Activated CD8-positive, alpha-beta T cell treated with anti-CD3 and anti-CD28 coated beads, Interleukin-2, amount 10 ng/mL, durations not matched to agents 7 days and 5 days (primary cell): ENCODE measurements around the gene GPC6. TPM values are rescaled to one million over a fixed set of nuclear protein-coding genes. Genes with fewer than 3 reads are reported as not detected.

ENCODE experiments used
- ATAC-seq: fragments of 150-1000 bp; cut with Tn5 transposase; one replicate; pipeline ENCODE4 v1.10.0; 2021; ENCODE audit warnings: moderate library complexity
- CTCF ChIA-PET: fragments of 350-600 bp; sonication (Branson Sonifier 250); formaldehyde crosslinking; loops from one replicate; lab custom pipeline; 2021; ENCODE audit warnings: antibody characterized with exemption; lab: Charles Lee
- POLR2A ChIA-PET: fragments of 350-600 bp; sonication (Branson Sonifier 250); formaldehyde crosslinking; loops from one replicate; lab custom pipeline; 2021; ENCODE audit warnings: antibody characterized with exemption; lab: Charles Lee
- DNase-seq: peaks from one replicate; pipeline ENCODE4 v3.0.0-alpha.2; 2020
- H3K27ac Mint-ChIP-seq: one replicate; pipeline ENCODE4 v1.8.0; 2021; ENCODE audit warnings: mild to moderate bottlenecking, mixed read lengths
- H3K27me3 Mint-ChIP-seq: one replicate; pipeline ENCODE4 v1.8.0; 2021; ENCODE audit warnings: low read depth, mixed read lengths
- H3K36me3 Mint-ChIP-seq: one replicate; pipeline ENCODE4 v1.8.0; 2021; ENCODE audit warnings: low read depth, mixed read lengths
- H3K4me1 Mint-ChIP-seq: one replicate; pipeline ENCODE4 v1.8.0; 2021; ENCODE audit warnings: low read depth, mixed read lengths
- H3K4me3 Mint-ChIP-seq: one replicate; pipeline ENCODE4 v1.8.0; 2021; ENCODE audit warnings: mild to moderate bottlenecking, mixed read lengths
- H3K9me3 Mint-ChIP-seq: one replicate; pipeline ENCODE4 v1.8.0; 2022; ENCODE audit warnings: mixed read lengths; ENCODE audit not compliant: insufficient read depth
- total RNA-seq, 2 experiments: library from RNA; stranded (reverse); gene quantifications; one replicate each; pipeline ENCODE4 v1.2.3, GENCODE V29; 2021

Gene GPC6
- total RNA-seq, 2 experiments from 2014 or later = not detected

- H3K9me3 Mint-ChIP-seq = no peaks in the 10 kb centered on the region
- H3K4me1 Mint-ChIP-seq = peaks cover 5% of the 10 kb centered on the region
- no peak overlapping the region for H3K27ac Mint-ChIP-seq
- POLR2A ChIA-PET = no interaction called here
- ATAC-seq (no peak), DNase-seq (no peak)
- CTCF ChIA-PET = no interaction called here
- no peaks in the 10 kb centered on the region for H3K36me3 Mint-ChIP-seq
- no peak overlapping the region for H3K4me3 Mint-ChIP-seq
- no peaks in the 10 kb centered on the region for H3K27me3 Mint-ChIP-seq
Observed at GRCh38 chr13:94129490-94129894, 902.9 kb downstream of the GPC6 start.

- no peak overlapping the region for H3K4me3 Mint-ChIP-seq
- ATAC-seq (no peak), DNase-seq (no peak)
- no peaks in the 10 kb centered on the region for H3K9me3 Mint-ChIP-seq
- H3K4me1 Mint-ChIP-seq = no peaks in the 10 kb centered on the region
- ChIA-PET POLR2A (no interaction called here), CTCF (interaction anchor here (1.1 kb wide), 1 partner anchor 479 kb away, joined by 3 read pairs; no protein-coding TSS in a partner anchor)
- no peak overlapping the region for H3K27ac Mint-ChIP-seq
- no peaks in the 10 kb centered on the region for H3K27me3 Mint-ChIP-seq
- H3K36me3 Mint-ChIP-seq = no peaks in the 10 kb centered on the region
Observed at GRCh38 chr13:94138831-94139230, 912.2 kb downstream of the GPC6 start.

- POLR2A ChIA-PET = no interaction called here
- Mint-ChIP-seq H3K36me3 (no peaks in the 10 kb centered on the region), H3K9me3 (no peaks in the 10 kb centered on the region), H3K4me3 (no peak overlapping the region), H3K27me3 (no peaks in the 10 kb centered on the region), H3K4me1 (no peaks in the 10 kb centered on the region), H3K27ac (no peak overlapping the region)
- CTCF ChIA-PET = interaction anchor here (1.1 kb wide), 1 partner anchor 478 kb away, joined by 3 read pairs; no protein-coding TSS in a partner anchor
- DNase-seq = no peak
- ATAC-seq = no peak
Observed at GRCh38 chr13:94139393-94139995, 912.9 kb downstream of the GPC6 start.

- ATAC-seq (no peak), DNase-seq (no peak)
- no peak overlapping the region for H3K4me3 Mint-ChIP-seq
- ChIA-PET POLR2A (no interaction called here), CTCF (interaction anchor here (1.1 kb wide), 1 partner anchor 478 kb away, joined by 3 read pairs; no protein-coding TSS in a partner anchor)
- H3K27ac Mint-ChIP-seq = no peak overlapping the region
- no peaks in the 10 kb centered on the region for H3K4me1 Mint-ChIP-seq
- no peaks in the 10 kb centered on the region for H3K27me3 Mint-ChIP-seq
- H3K9me3 Mint-ChIP-seq = no peaks in the 10 kb centered on the region
- H3K36me3 Mint-ChIP-seq = no peaks in the 10 kb centered on the region
Observed at GRCh38 chr13:94140027-94140426, 913.4 kb downstream of the GPC6 start.

GRCh38 chr13:94140511-94140910 is 913.9 kb downstream of the GPC6 start:
- DNase-seq (no peak), ATAC-seq (no peak)
- no peak overlapping the region for H3K27ac Mint-ChIP-seq
- H3K27me3 Mint-ChIP-seq = no peaks in the 10 kb centered on the region
- ChIA-PET POLR2A (no interaction called here), CTCF (no interaction called here)
- H3K4me1 Mint-ChIP-seq = no peaks in the 10 kb centered on the region
- no peak overlapping the region for H3K4me3 Mint-ChIP-seq
- H3K9me3 Mint-ChIP-seq = no peaks in the 10 kb centered on the region
- no peaks in the 10 kb centered on the region for H3K36me3 Mint-ChIP-seq

- ChIA-PET CTCF (no interaction called here), POLR2A (no interaction called here)
- H3K4me1 Mint-ChIP-seq = no peaks in the 10 kb centered on the region
- H3K27ac Mint-ChIP-seq = no peak overlapping the region
- ATAC-seq = no peak
- no peaks in the 10 kb centered on the region for H3K9me3 Mint-ChIP-seq
- H3K4me3 Mint-ChIP-seq = no peak overlapping the region
- H3K27me3 Mint-ChIP-seq = no peaks in the 10 kb centered on the region
- no peak for DNase-seq
- H3K36me3 Mint-ChIP-seq = no peaks in the 10 kb centered on the region
Observed at GRCh38 chr13:94143624-94144350, 917.2 kb downstream of the GPC6 start.

GRCh38 chr13:94145966-94146365 is 919.4 kb downstream of the GPC6 start:
- H3K4me1 Mint-ChIP-seq = no peaks in the 10 kb centered on the region
- CTCF ChIA-PET = no interaction called here

GRCh38 chr13:94153586-94153985 is 927.0 kb downstream of the GPC6 start:
- DNase-seq (no peak), ATAC-seq (no peak)
- Mint-ChIP-seq H3K4me1 (no peaks in the 10 kb centered on the region), H3K36me3 (no peaks in the 10 kb centered on the region), H3K4me3 (no peak overlapping the region), H3K27ac (no peak overlapping the region), H3K27me3 (peaks cover 3% of the 10 kb centered on the region), H3K9me3 (no peaks in the 10 kb centered on the region)
- CTCF ChIA-PET = no interaction called here
- POLR2A ChIA-PET = no interaction called here

More at GRCh38 chr13:94145966-94146365, 919.4 kb downstream of the GPC6 start:
- peaks cover 3% of the 10 kb centered on the region for H3K27me3 Mint-ChIP-seq
- H3K36me3 Mint-ChIP-seq = no peaks in the 10 kb centered on the region
- POLR2A ChIA-PET = no interaction called here
- ATAC-seq = no peak
- no peak for DNase-seq
- no peak overlapping the region for H3K4me3 Mint-ChIP-seq
- no peak overlapping the region for H3K27ac Mint-ChIP-seq
- no peaks in the 10 kb centered on the region for H3K9me3 Mint-ChIP-seq

- peaks cover 3% of the 10 kb centered on the region for H3K27me3 Mint-ChIP-seq
- ChIA-PET POLR2A (no interaction called here), CTCF (no interaction called here)
- no peaks in the 10 kb centered on the region for H3K36me3 Mint-ChIP-seq
- DNase-seq = no peak
- no peak overlapping the region for H3K27ac Mint-ChIP-seq
- no peak overlapping the region for H3K4me3 Mint-ChIP-seq
- no peak for ATAC-seq
- H3K4me1 Mint-ChIP-seq = no peaks in the 10 kb centered on the region
- H3K9me3 Mint-ChIP-seq = no peaks in the 10 kb centered on the region
Observed at GRCh38 chr13:94154367-94154766, 927.8 kb downstream of the GPC6 start.

GRCh38 chr13:94157705-94158218 is 931.2 kb downstream of the GPC6 start:
- no peak for ATAC-seq
- Mint-ChIP-seq H3K9me3 (no peaks in the 10 kb centered on the region), H3K27ac (no peak overlapping the region), H3K27me3 (no peaks in the 10 kb centered on the region), H3K4me1 (no peaks in the 10 kb centered on the region), H3K4me3 (no peak overlapping the region), H3K36me3 (no peaks in the 10 kb centered on the region)
- POLR2A ChIA-PET = no interaction called here
- no peak for DNase-seq
- CTCF ChIA-PET = no interaction called here

- Mint-ChIP-seq H3K9me3 (no peaks in the 10 kb centered on the region), H3K4me1 (no peaks in the 10 kb centered on the region), H3K27ac (no peak overlapping the region), H3K27me3 (no peaks in the 10 kb centered on the region), H3K4me3 (no peak overlapping the region), H3K36me3 (no peaks in the 10 kb centered on the region)
- DNase-seq (no peak), ATAC-seq (no peak)
- CTCF ChIA-PET = no interaction called here
- POLR2A ChIA-PET = no interaction called here
Observed at GRCh38 chr13:94160875-94161274, 934.3 kb downstream of the GPC6 start.

- CTCF ChIA-PET = interaction anchor here (1.6 kb wide), 1 partner anchor 200 kb away, joined by 5 read pairs; no protein-coding TSS in a partner anchor
- H3K36me3 Mint-ChIP-seq = no peaks in the 10 kb centered on the region
- no peak for DNase-seq
- no peaks in the 10 kb centered on the region for H3K4me1 Mint-ChIP-seq
- ATAC-seq = no peak
- no peaks in the 10 kb centered on the region for H3K9me3 Mint-ChIP-seq
- POLR2A ChIA-PET = no interaction called here
- no peak overlapping the region for H3K4me3 Mint-ChIP-seq
- no peaks in the 10 kb centered on the region for H3K27me3 Mint-ChIP-seq
- no peak overlapping the region for H3K27ac Mint-ChIP-seq
Observed at GRCh38 chr13:94162289-94162688, 935.7 kb downstream of the GPC6 start.
